Activated naive CD8-positive, alpha-beta T cell treated with anti-CD3 and anti-CD28 coated beads, Interleukin-2, amount 50 U/mL, for 24 hours (primary cell): Measurements from ENCODE around the gene TRIM15.
"Not testable (repeated sequence)": the region's sequence is repeated elsewhere in the genome, so short reads cannot be mapped to it uniquely, and the experiment has no call there.

Experiments
- ATAC-seq: fragments of 150-1000 bp; cut with Tn5 transposase; one replicate; pipeline ENCODE4 v1.10.0; 2021
- DNase-seq: peaks from one replicate; pipeline ENCODE4 v3.0.0; 2021
- H3K27ac Mint-ChIP-seq: one replicate; pipeline ENCODE4 v1.8.0; 2021; ENCODE audit warnings: mild to moderate bottlenecking, mixed read lengths
- H3K27me3 Mint-ChIP-seq: one replicate; pipeline ENCODE4 v1.8.0; 2021; ENCODE audit warnings: mixed read lengths
- H3K36me3 Mint-ChIP-seq: one replicate; pipeline ENCODE4 v1.8.0; 2021; ENCODE audit warnings: low read depth, mixed read lengths
- H3K4me1 Mint-ChIP-seq: one replicate; pipeline ENCODE4 v1.8.0; 2021; ENCODE audit warnings: mixed read lengths
- H3K4me3 Mint-ChIP-seq: one replicate; pipeline ENCODE4 v1.8.0; 2021; ENCODE audit warnings: mild to moderate bottlenecking, moderate library complexity, mixed read lengths
- H3K9me3 Mint-ChIP-seq: one replicate; pipeline ENCODE4 v1.8.0; 2021; ENCODE audit warnings: mixed read lengths

TRIM15 gene

DNA sequence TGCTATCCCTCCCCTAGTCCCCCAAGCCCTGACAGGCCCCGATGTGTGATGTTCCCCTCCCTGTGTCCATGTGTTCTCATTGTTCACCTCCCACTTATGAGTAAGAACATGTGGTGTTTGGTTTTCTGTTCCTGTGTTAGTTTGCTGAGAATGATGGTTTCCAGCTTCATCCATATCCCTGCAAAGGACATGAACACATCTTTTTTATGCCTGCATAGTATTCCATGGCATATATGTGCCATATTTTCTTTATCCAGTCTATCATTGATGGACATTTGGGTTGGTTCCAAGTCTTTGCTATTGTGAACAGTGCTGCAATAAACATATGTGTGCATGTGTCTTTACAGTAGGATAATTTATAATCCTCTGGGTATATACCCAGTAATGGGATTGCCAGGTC, 1.9 kb downstream of the TRIM15 start:
- not testable (repeated sequence) for H3K9me3 Mint-ChIP-seq, DNase-seq, H3K4me3 Mint-ChIP-seq, H3K27ac Mint-ChIP-seq, ATAC-seq, H3K36me3 Mint-ChIP-seq
- Mint-ChIP-seq H3K4me1 (peaks cover 22% of the 10 kb centered on the region), H3K27me3 (peaks cover 30% of the 10 kb centered on the region)

DNA sequence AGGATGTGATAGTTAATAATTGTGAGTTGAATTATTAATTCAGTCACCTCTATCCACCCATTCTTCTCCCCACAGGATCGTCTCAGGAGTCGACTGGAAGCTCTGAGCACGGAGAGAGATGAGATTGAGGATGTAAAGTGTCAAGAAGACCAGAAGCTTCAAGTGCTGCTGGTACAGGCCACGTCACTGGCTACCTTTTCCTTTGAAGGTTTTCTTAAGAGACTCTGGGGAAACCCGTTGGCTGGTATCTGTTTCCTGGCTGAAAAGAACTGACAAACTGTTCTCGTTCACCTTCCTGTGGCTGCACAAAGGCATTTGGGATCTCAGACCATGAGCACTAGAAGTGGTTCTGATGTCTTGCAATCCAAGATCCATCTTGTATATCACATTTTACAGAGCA, 3.8 kb downstream of the TRIM15 start:
- ATAC-seq (no peak), DNase-seq (no peak)
- Mint-ChIP-seq H3K36me3 (no peaks in the 10 kb centered on the region), H3K9me3 (no peaks in the 10 kb centered on the region), H3K4me1 (peaks cover 22% of the 10 kb centered on the region), H3K27ac (no peak overlapping the region), H3K4me3 (no peak overlapping the region), H3K27me3 (peaks cover 44% of the 10 kb centered on the region)

- DNase-seq (no peak), ATAC-seq (no peak)
- H3K27ac Mint-ChIP-seq, result no peak overlapping the region
- no peaks in the 10 kb centered on the region for H3K9me3 Mint-ChIP-seq
- H3K36me3 Mint-ChIP-seq, result no peaks in the 10 kb centered on the region
- peaks cover 56% of the 10 kb centered on the region for H3K27me3 Mint-ChIP-seq
- no peak overlapping the region for H3K4me3 Mint-ChIP-seq
- H3K4me1 Mint-ChIP-seq, result peaks cover 9% of the 10 kb centered on the region
These were observed 5.4 kb downstream of the TRIM15 start for GRCh38 chr6:30168741-30169140.

DNA sequence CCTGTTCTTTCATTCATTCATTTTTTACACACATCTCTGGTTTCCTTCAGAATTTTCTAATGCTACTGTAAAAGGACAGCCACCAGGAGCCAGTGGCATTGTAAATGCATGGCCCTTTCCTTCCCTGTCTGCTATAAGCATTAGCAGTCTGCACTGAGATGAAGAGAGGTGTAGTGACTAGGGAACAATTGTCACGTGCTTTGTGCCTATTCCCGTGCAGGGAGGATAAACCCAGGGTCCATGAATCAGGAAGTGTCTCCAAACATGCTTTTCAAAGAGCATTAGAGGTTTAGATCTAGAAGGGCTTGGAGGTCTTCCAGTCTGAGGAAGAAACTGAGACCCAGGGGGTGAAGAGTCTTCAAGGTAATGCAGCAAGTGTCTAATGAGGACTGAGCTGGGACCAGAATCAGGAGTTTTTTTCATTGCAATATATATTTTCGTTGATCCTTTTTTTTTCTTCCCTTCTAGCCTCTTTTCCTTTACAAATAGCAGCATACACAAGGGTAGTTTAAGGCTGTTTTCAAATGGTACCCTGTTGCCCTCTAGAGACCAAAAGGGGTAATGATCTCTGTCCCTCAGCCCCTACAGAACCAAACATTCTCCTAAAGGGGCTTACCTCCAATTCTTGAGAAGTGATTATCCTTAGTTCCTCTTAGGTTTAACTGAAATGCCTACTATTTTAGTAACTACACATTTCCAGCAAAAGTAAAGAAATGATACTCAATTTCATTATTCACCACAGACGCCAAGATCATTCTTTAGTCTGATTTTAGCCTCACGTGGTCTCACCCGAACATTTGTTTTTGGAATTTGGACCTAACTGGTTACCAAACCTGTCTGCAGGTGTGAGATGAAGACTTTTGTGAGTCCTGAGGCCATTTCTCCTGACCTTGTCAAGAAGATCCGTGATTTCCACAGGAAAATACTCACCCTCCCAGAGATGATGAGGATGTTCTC, 6.6 kb downstream of the TRIM15 start:
- Mint-ChIP-seq H3K4me3 (no peak overlapping the region), H3K27ac (no peak overlapping the region), H3K9me3 (no peaks in the 10 kb centered on the region), H3K4me1 (peaks cover 7% of the 10 kb centered on the region), H3K27me3 (peaks cover 57% of the 10 kb centered on the region), H3K36me3 (no peaks in the 10 kb centered on the region)
- DNase-seq (no peak), ATAC-seq (peak; percentile 73)

GRCh38 chr6:30171677-30172471, 8.5 kb downstream of the TRIM15 start:
- Mint-ChIP-seq H3K4me3 (no peak overlapping the region), H3K27me3 (peaks cover 59% of the 10 kb centered on the region), H3K9me3 (no peaks in the 10 kb centered on the region), H3K27ac (no peak overlapping the region), H3K36me3 (no peaks in the 10 kb centered on the region), H3K4me1 (peaks cover 6% of the 10 kb centered on the region)
- no peak for DNase-seq
- peak; percentile 47 for ATAC-seq

DNA sequence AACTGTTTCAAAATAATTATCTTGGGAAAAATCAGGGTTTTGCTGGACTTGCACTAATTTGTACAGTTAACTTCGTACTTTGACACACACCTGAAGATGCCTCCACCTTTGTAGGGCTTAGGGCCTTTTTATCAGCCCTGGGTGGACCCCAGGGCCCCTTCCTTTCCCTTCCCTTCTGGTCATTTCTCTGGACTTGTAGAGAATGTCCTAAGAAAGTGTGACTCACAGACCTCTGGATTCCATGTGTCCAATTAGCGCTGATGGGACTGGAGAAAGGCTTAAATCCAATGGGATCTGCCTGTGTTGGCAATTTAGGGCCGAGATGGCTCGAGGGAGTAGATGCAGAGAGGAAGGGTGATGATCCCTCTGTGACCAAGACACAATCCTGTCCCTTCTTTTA, 9.3 kb downstream of the TRIM15 start:
- no peak overlapping the region for H3K4me3 Mint-ChIP-seq
- no peaks in the 10 kb centered on the region for H3K36me3 Mint-ChIP-seq
- ATAC-seq, result no peak

DNA sequence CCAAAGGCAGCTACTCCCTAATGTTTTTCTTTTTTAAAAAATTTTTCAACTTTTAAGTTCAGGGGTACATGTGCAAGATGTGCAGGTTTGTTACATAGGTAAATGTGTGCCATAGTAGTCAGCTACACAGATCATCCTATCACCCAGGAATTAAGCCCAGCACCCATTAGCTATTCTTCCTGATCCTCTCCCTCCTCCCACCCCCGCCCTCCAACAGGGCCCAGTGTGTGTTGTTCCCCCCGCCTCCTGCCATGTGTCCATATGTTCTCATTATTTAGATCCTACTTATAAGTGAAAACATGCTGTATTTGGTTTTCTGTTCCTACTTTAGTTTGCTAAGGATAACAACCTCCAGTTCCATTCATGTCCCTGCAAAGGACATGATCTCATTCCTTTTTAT, 12.4 kb downstream of the TRIM15 start:
- DNase-seq (no peak), ATAC-seq (no peak)
- peaks cover 60% of the 10 kb centered on the region for H3K27me3 Mint-ChIP-seq
- no peaks in the 10 kb centered on the region for H3K36me3 Mint-ChIP-seq
- H3K9me3 Mint-ChIP-seq, result peaks cover 9% of the 10 kb centered on the region
- H3K27ac Mint-ChIP-seq, result no peak overlapping the region
- no peak overlapping the region for H3K4me3 Mint-ChIP-seq
- H3K4me1 Mint-ChIP-seq, result no peaks in the 10 kb centered on the region

More for the DNA sequence above, 9.3 kb downstream of the TRIM15 start:
- H3K27ac Mint-ChIP-seq, result no peak overlapping the region
- H3K4me1 Mint-ChIP-seq, result peaks cover 1% of the 10 kb centered on the region
- no peak for DNase-seq
- peaks cover 64% of the 10 kb centered on the region for H3K27me3 Mint-ChIP-seq
- no peaks in the 10 kb centered on the region for H3K9me3 Mint-ChIP-seq

- no peak for ATAC-seq
- DNase-seq, result no peak
- no peaks in the 10 kb centered on the region for H3K36me3 Mint-ChIP-seq
- peaks cover 39% of the 10 kb centered on the region for H3K27me3 Mint-ChIP-seq
- peaks cover 9% of the 10 kb centered on the region for H3K9me3 Mint-ChIP-seq
- no peak overlapping the region for H3K4me3 Mint-ChIP-seq
- no peaks in the 10 kb centered on the region for H3K4me1 Mint-ChIP-seq
- H3K27ac Mint-ChIP-seq, result no peak overlapping the region
These were observed 15.5 kb downstream of the TRIM15 start for GRCh38 chr6:30178837-30179236.

DNA sequence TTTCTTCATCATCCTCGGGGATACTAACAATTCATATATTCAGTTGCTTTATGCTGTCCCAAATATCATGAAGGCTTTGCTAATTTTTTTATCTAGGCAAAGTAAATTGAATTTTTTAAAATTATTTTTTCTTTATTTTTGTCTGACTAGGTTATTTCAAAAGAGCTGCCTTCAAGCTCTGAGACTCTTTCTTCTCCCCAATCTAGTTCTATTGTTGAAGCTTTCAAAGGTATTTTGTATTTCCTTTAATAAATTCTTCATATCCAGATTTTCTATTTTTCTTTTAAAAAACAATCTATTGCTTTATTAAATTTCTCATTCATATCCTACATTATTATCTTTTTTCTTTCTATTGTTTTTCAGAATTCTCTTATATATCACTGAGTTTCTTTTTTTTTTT, 16.8 kb downstream of the TRIM15 start:
- Mint-ChIP-seq H3K27ac (no peak overlapping the region), H3K9me3 (peaks cover 9% of the 10 kb centered on the region), H3K4me3 (no peak overlapping the region), H3K27me3 (peaks cover 31% of the 10 kb centered on the region), H3K36me3 (peaks cover 6% of the 10 kb centered on the region), H3K4me1 (no peaks in the 10 kb centered on the region)
- DNase-seq (no peak), ATAC-seq (no peak)

DNA sequence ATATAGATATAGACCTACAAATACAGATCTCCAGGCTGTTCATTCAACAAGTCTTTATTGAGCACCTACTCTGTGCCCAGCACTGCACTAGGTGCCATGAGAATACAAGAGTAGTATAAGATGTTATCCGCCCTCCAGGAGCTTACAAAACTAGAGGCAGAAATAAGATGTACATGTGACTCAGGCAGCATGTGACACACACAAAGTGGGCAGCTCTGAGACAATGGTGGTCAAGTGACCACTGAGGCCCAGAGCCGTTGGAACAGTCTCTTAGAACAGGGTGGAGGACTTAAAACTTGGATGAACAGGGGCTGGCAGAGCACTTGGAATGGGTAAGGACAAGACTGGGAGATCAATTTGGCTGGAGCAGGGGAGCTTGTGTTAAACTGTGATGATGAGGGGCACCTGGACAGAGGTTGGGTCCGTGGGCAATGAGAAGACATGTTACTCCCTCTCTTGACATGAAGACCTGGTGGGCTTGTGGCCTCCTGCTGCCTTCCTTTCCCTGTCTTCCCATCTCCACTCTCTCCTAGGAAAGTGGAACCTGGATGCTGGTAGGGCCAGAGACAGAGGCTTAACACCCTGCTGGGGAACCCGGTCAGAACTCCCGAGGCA, 21.2 kb downstream of the TRIM15 start:
- no peaks in the 10 kb centered on the region for H3K4me1 Mint-ChIP-seq
- DNase-seq (no peak), ATAC-seq (no peak)
- H3K4me3 Mint-ChIP-seq, result no peak overlapping the region
- peaks cover 4% of the 10 kb centered on the region for H3K27me3 Mint-ChIP-seq
- no peak overlapping the region for H3K27ac Mint-ChIP-seq
- H3K36me3 Mint-ChIP-seq, result peaks cover 34% of the 10 kb centered on the region
- peaks cover 3% of the 10 kb centered on the region for H3K9me3 Mint-ChIP-seq

GRCh38 chr6:30185846-30186484, 22.6 kb downstream of the TRIM15 start:
- no peaks in the 10 kb centered on the region for H3K9me3 Mint-ChIP-seq
- ATAC-seq, result no peak
- no peak overlapping the region for H3K27ac Mint-ChIP-seq
- no peaks in the 10 kb centered on the region for H3K4me1 Mint-ChIP-seq
- peaks cover 47% of the 10 kb centered on the region for H3K36me3 Mint-ChIP-seq
- no peak for DNase-seq
- no peak overlapping the region for H3K4me3 Mint-ChIP-seq
- H3K27me3 Mint-ChIP-seq, result no peaks in the 10 kb centered on the region

DNA sequence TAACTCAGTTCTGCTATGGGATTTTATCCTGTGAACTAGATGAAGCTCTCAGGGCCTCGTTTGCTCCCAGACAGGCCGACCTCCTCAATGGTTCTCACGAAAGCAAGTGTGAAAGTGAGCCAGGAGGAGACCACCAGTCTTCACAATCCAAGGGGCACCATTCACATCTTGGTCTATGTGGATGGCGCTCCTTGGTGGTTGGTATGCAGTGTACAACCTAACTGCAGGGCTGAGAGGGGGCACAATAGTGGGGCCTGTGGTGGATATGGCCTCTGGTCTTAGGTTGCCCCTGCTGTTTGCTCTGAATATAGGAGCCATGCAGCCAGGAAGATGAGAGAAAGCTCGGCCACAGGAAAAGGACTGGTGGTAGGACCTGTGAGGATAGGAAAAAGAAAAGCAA, 25.2 kb downstream of the TRIM15 start:
- DNase-seq, result no peak
- Mint-ChIP-seq H3K27me3 (no peaks in the 10 kb centered on the region), H3K36me3 (peaks cover 53% of the 10 kb centered on the region), H3K4me1 (no peaks in the 10 kb centered on the region), H3K27ac (no peak overlapping the region), H3K9me3 (no peaks in the 10 kb centered on the region), H3K4me3 (no peak overlapping the region)
- no peak for ATAC-seq

- Mint-ChIP-seq H3K36me3 (peaks cover 43% of the 10 kb centered on the region), H3K9me3 (no peaks in the 10 kb centered on the region), H3K27me3 (no peaks in the 10 kb centered on the region), H3K4me3 (no peak overlapping the region), H3K27ac (no peak overlapping the region), H3K4me1 (no peaks in the 10 kb centered on the region)
- no peak for DNase-seq
- peak; percentile 21 for ATAC-seq
These were observed 28.7 kb downstream of the TRIM15 start for GRCh38 chr6:30192076-30192475.
